A549 (cell line): ENCODE data around the gene VAPA.

ENCODE experiments used
- BHLHE40 ChIP-seq: IDR thresholded peaks from 2 replicates; pipeline ENCODE4 v1.6.1; 2012; ENCODE audit warnings: low read depth, low read length, inconsistent platforms
- CEBPB ChIP-seq, 2 experiments: fragments of >200 bp in 1 of 2; sonication (Bioruptor Twin) in 1 of 2; formaldehyde crosslinking in 1 of 2; IDR thresholded peaks; 2 replicates each; pipeline ENCODE4 v1.6.1; 2012 to 2016
- CHD4 ChIP-seq: fragments of 200-600 bp; sonication (generic); IDR thresholded peaks from 2 replicates; pipeline ENCODE4 v1.6.1; 2016; ENCODE audit warnings: antibody characterized with exemption, mild to moderate bottlenecking, borderline replicate concordance
- EHF ChIP-seq: fragments of 250-450 bp; sonication (Bioruptor Pico); IDR thresholded peaks from 2 replicates; pipeline ENCODE4 v1.5.0; 2020; ENCODE audit warnings: mild to moderate bottlenecking
- EP300 ChIP-seq, 2 experiments: fragments of >200 bp; sonication (Bioruptor Twin); formaldehyde crosslinking; IDR thresholded peaks; 2 replicates in 1 of 2; 3 replicates in 1 of 2; pipeline ENCODE4 v1.6.1; 2016 to 2017
- FOXS1 ChIP-seq: fragments of 250-450 bp; sonication (Bioruptor Pico); IDR thresholded peaks from 2 replicates; pipeline ENCODE4 v1.5.0; 2020; ENCODE audit warnings: mild to moderate bottlenecking, moderate library complexity
- JUN ChIP-seq, 2 experiments: fragments of >200 bp; sonication (Bioruptor Twin); formaldehyde crosslinking; IDR thresholded peaks; 2 replicates in 1 of 2; 3 replicates in 1 of 2; pipeline ENCODE4 v1.6.1; 2016 to 2017
- NPAS2 ChIP-seq: fragments of 250-450 bp; sonication (Bioruptor Pico); IDR thresholded peaks from 2 replicates; pipeline ENCODE4 v1.8.0; 2022; ENCODE audit warnings: mild to moderate bottlenecking, moderate library complexity, borderline replicate concordance
- POLR2A ChIP-seq: IDR thresholded peaks from 2 replicates; pipeline ENCODE4 v1.6.1; 2012; ENCODE audit warnings: mild to moderate bottlenecking, low read length
- TF ChIP-seq, protein P1 (sequence below): fragments of >200 bp; sonication (Bioruptor Twin); formaldehyde crosslinking; IDR thresholded peaks from 3 replicates; pipeline ENCODE4 v1.6.1; 2016
- TF ChIP-seq, protein P2 (sequence below): IDR thresholded peaks from 2 replicates; pipeline ENCODE4 v1.6.1; 2012
- TF ChIP-seq, protein P3 (sequence below): fragments of 200-600 bp; sonication (generic); IDR thresholded peaks from 2 replicates; pipeline ENCODE4 v1.6.1; 2016; ENCODE audit warnings: antibody characterized with exemption, mild to moderate bottlenecking, moderate library complexity
- TF ChIP-seq, protein P4 (sequence below): fragments of >200 bp; sonication (Bioruptor Twin); formaldehyde crosslinking; IDR thresholded peaks from 3 replicates; pipeline ENCODE4 v1.5.1; 2016

DNA sequence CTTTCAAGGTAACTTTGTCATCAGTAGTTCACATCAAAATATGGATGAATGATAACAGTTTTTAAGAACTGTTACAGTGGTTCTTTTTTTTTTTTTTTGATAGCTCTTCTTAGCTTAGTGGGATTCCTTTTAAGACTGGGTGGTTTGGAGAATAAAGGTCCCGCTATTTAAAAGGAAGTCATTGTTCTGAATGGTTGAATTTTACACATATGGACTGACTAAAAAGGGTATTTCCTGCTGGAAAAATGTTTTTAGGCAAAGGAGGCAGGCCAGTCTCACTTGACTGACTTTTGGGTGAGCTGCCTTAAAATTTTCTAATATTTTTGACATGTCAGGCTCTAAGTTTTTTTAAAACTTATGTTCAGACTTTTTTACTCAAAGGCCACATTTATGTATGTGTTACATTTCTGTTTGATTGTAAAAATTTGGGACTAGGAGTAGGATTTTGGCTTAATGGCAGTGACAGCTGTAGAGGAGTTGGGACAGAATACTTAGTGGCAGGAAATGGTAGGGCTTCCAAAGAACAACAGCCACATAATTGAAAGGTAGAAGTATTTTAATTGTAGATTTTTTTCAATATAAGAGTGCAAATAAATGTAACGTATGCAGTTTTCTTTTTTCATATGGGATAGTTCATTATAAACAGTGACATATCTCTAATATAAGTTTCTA, 13.7 kb downstream of the VAPA start:
- TF ChIP-seq CEBPB (IDR thresholded peaks at IDR 0.05) (no peak), FOXS1 (CRISPR knock-in tag) (no peak), CHD4 (no peak), POLR2A (no peak), EP300 (IDR thresholded peaks at IDR 0.05) (no peak), NPAS2 (CRISPR knock-in tag) (no peak), BHLHE40 (no peak), EHF (CRISPR knock-in tag) (no peak), JUN (IDR thresholded peaks at IDR 0.05) (no peak)
- TF ChIP-seq, protein P1, sequence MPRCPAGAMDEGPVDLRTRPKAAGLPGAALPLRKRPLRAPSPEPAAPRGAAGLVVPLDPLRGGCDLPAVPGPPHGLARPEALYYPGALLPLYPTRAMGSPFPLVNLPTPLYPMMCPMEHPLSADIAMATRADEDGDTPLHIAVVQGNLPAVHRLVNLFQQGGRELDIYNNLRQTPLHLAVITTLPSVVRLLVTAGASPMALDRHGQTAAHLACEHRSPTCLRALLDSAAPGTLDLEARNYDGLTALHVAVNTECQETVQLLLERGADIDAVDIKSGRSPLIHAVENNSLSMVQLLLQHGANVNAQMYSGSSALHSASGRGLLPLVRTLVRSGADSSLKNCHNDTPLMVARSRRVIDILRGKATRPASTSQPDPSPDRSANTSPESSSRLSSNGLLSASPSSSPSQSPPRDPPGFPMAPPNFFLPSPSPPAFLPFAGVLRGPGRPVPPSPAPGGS: no peak
- TF ChIP-seq, protein P2, sequence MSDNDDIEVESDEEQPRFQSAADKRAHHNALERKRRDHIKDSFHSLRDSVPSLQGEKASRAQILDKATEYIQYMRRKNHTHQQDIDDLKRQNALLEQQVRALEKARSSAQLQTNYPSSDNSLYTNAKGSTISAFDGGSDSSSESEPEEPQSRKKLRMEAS: no peak
- TF ChIP-seq, protein P3, sequence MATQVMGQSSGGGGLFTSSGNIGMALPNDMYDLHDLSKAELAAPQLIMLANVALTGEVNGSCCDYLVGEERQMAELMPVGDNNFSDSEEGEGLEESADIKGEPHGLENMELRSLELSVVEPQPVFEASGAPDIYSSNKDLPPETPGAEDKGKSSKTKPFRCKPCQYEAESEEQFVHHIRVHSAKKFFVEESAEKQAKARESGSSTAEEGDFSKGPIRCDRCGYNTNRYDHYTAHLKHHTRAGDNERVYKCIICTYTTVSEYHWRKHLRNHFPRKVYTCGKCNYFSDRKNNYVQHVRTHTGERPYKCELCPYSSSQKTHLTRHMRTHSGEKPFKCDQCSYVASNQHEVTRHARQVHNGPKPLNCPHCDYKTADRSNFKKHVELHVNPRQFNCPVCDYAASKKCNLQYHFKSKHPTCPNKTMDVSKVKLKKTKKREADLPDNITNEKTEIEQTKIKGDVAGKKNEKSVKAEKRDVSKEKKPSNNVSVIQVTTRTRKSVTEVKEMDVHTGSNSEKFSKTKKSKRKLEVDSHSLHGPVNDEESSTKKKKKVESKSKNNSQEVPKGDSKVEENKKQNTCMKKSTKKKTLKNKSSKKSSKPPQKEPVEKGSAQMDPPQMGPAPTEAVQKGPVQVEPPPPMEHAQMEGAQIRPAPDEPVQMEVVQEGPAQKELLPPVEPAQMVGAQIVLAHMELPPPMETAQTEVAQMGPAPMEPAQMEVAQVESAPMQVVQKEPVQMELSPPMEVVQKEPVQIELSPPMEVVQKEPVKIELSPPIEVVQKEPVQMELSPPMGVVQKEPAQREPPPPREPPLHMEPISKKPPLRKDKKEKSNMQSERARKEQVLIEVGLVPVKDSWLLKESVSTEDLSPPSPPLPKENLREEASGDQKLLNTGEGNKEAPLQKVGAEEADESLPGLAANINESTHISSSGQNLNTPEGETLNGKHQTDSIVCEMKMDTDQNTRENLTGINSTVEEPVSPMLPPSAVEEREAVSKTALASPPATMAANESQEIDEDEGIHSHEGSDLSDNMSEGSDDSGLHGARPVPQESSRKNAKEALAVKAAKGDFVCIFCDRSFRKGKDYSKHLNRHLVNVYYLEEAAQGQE: no peak
- TF ChIP-seq, protein P4, sequence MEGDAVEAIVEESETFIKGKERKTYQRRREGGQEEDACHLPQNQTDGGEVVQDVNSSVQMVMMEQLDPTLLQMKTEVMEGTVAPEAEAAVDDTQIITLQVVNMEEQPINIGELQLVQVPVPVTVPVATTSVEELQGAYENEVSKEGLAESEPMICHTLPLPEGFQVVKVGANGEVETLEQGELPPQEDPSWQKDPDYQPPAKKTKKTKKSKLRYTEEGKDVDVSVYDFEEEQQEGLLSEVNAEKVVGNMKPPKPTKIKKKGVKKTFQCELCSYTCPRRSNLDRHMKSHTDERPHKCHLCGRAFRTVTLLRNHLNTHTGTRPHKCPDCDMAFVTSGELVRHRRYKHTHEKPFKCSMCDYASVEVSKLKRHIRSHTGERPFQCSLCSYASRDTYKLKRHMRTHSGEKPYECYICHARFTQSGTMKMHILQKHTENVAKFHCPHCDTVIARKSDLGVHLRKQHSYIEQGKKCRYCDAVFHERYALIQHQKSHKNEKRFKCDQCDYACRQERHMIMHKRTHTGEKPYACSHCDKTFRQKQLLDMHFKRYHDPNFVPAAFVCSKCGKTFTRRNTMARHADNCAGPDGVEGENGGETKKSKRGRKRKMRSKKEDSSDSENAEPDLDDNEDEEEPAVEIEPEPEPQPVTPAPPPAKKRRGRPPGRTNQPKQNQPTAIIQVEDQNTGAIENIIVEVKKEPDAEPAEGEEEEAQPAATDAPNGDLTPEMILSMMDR: no peak
